Thymus (tissue), 14 donors: Measurements from ENCODE around the gene UTS2B. TPM values are rescaled to one million over a fixed set of nuclear protein-coding genes. Genes with fewer than 3 reads are reported as not detected.

Source experiments
- DNase-seq, 9 donors: peaks; one replicate each; pipeline ENCODE4 v3.0.0-alpha.2; 2013; ENCODE audit warnings: low spot score in 9 of 9, low read depth in 6 of 9, missing footprints in 1 of 9
- H3K27ac ChIP-seq, 2 donors: one replicate each; pipeline ENCODE4 v1.5.1; 2013; ENCODE audit warnings: control low read depth in 1 of 2, low read depth in 1 of 2, low read length in 1 of 2, mild to moderate bottlenecking in 1 of 2, moderate library complexity in 1 of 2
- H3K27me3 ChIP-seq, 2 donors: one replicate each; pipeline ENCODE4 v1.5.1; 2013; ENCODE audit warnings: low read length in 1 of 2; ENCODE audit not compliant: control insufficient read depth in 2 of 2, insufficient read depth in 1 of 2
- H3K36me3 ChIP-seq, 2 donors: one replicate each; pipeline ENCODE4 v1.5.1; 2013; ENCODE audit warnings: low read length in 1 of 2, mild to moderate bottlenecking in 1 of 2, moderate library complexity in 1 of 2; ENCODE audit not compliant: control insufficient read depth in 2 of 2, insufficient read depth in 2 of 2
- H3K4me1 ChIP-seq, 2 donors: one replicate each; pipeline ENCODE4 v1.5.1; 2013; ENCODE audit warnings: low read length in 2 of 2; ENCODE audit not compliant: control insufficient read depth in 2 of 2, insufficient read depth in 2 of 2
- H3K4me3 ChIP-seq, 2 donors: one replicate each; pipeline ENCODE4 v1.5.1; 2013; ENCODE audit warnings: low read length in 2 of 2, control low read depth in 1 of 2, mild to moderate bottlenecking in 1 of 2
- H3K9me3 ChIP-seq, 2 donors: one replicate each; pipeline ENCODE4 v1.5.1; 2013; ENCODE audit warnings: low read length in 1 of 2, mild to moderate bottlenecking in 1 of 2; ENCODE audit not compliant: control insufficient read depth in 2 of 2, insufficient read depth in 1 of 2
- WGBS: extraction: QIAGEN DNeasy Blood & Tissue Kit; methylation state at CpG from one replicate; pipeline ENCODE4 v1.1.7; 2013; 5-methylcytosine and 5-hydroxymethylcytosine counted together
- long read RNA-seq, 10 donors: transcript quantifications; one replicate each; lab custom pipeline, GENCODE V29; 2026
- polyA plus RNA-seq: library from polyadenylated mRNA; stranded (reverse); fragments of 200-250 nt; gene quantifications from one replicate; pipeline ENCODE4 v1.2.3, GENCODE V29; 2013
- total RNA-seq: library from RNA; stranded (reverse); fragments of 120-200 nt; gene quantifications from one replicate; pipeline ENCODE4 v1.2.4, GENCODE V29; 2013
- donor health status: healthy.

UTS2B gene, protein sequence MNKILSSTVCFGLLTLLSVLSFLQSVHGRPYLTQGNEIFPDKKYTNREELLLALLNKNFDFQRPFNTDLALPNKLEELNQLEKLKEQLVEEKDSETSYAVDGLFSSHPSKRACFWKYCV
- total RNA-seq (0.09 TPM), polyA plus RNA-seq (0.16 TPM)
- long read RNA-seq, donor 1: 0 reads
- long read RNA-seq, donor 2: 0 reads
- long read RNA-seq, donor 3: 0 reads
- long read RNA-seq, donor 4: 0 reads
- long read RNA-seq, donor 5: 0 reads
- long read RNA-seq, donor 6: 0 reads
- long read RNA-seq, donor 7: 0 reads
- long read RNA-seq, donor 8: 0 reads
- long read RNA-seq, donor 9: 0 reads
- long read RNA-seq, donor 10: 0 reads

DNA sequence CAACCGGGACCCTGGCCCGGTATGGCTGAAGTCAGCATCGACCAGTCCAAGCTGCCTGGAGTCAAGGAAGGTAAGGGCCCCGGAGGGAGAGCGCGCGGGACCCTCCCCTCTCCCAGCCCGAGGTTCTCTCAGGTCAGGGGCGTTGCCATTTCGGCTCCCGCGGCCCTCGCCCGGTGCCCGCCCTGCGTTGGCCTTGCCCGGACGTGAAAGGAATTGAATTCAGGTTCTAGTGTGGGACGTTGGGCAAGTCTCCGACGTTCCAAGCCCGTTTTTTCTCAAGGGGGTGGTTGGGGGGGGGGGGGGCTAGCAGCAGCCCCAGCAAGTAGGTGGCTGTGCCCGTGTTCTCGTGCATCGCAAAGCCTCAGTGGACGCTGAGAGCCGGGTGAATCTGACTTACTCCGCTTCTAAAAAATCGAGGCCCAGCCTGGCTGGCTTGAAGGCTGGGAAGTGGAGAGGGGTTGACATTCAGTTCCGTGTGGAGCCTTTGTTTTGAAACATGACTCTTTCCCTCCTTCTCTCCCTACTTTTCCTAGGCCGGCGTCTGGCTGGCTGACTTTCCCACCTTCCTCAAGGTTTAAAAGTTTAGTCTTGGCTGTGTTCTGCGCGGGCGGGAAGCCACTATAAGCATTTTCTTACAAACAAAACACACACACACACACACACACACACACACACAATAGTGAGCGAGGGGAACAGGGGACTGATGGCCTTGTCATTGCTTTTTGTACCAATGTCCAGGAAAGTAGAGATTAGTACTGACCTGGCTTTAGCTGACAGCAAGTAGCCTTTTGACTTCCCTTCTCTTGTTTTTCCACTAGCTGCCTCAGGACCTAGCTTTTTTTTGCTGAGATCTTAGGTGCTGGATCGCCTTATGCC lies at the start of gene UTS2B:
UTS2B (minus strand) TSS at position 873 of the 876 bp plus-strand sequence. CDS start 48,337 bp downstream, outside the sequence.
- peak within 1 kb of the TSS; percentile 56 to 80 for H3K27ac ChIP-seq
- H3K4me1 ChIP-seq: peaks cover 4 to 20% of the 10 kb centered on the region in 2 donors
- DNase-seq: peak in 6 of 9 donors; percentile 12 to 58 (median 26)
- 10% methylated on average over 37 of the region's 37 CpGs for WGBS
- no peaks in the 10 kb centered on the region for H3K36me3 ChIP-seq
- H3K4me3 ChIP-seq: peak within 1 kb of the TSS; percentile 69 to 90
- H3K27me3 ChIP-seq: peaks cover 0 to 3% of the 10 kb centered on the region in 2 donors
- H3K9me3 ChIP-seq: no peaks in the 10 kb centered on the region

DNA sequence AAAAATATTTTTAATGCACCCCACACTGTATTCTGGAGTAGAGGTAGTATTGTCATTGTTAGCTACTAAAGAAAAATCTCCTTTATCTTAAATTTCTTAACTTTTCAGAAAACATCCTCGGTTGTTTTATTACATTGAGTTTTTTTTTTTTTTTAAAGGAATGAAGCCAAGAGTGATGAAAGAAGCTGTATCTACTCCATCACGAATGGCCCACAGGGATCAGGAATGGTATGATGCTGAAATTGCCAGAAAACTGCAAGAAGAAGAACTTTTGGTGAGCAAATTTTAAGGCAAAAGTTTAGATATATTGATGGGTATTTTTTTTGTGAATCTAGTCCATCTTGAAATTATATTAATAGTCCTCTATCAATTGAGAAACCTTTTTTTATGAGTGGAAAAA lies 49.7 kb upstream of the UTS2B start:
- Histone ChIP-seq H3K36me3 (peaks cover 0 to 10% of the 10 kb centered on the region in 2 donors), H3K4me1 (peaks cover 0 to 5% of the 10 kb centered on the region in 2 donors), H3K27me3 (no peaks in the 10 kb centered on the region), H3K9me3 (no peaks in the 10 kb centered on the region), H3K27ac (no peak overlapping the region), H3K4me3 (no peak overlapping the region)
- DNase-seq: no peak
- WGBS: 94% methylated on average over 2 of the region's 2 CpGs

GRCh38 chr3:191379446-191379845 lies 49.1 kb upstream of the UTS2B start:
- Histone ChIP-seq H3K36me3 (peaks cover 0 to 10% of the 10 kb centered on the region in 2 donors), H3K4me3 (no peak overlapping the region), H3K27me3 (no peaks in the 10 kb centered on the region), H3K27ac (no peak overlapping the region), H3K9me3 (no peaks in the 10 kb centered on the region), H3K4me1 (peaks cover 0 to 5% of the 10 kb centered on the region in 2 donors)
- WGBS: 33% methylated on average over 2 of the region's 2 CpGs
- DNase-seq: peak; percentile 4 to 87 (median 70)

DNA sequence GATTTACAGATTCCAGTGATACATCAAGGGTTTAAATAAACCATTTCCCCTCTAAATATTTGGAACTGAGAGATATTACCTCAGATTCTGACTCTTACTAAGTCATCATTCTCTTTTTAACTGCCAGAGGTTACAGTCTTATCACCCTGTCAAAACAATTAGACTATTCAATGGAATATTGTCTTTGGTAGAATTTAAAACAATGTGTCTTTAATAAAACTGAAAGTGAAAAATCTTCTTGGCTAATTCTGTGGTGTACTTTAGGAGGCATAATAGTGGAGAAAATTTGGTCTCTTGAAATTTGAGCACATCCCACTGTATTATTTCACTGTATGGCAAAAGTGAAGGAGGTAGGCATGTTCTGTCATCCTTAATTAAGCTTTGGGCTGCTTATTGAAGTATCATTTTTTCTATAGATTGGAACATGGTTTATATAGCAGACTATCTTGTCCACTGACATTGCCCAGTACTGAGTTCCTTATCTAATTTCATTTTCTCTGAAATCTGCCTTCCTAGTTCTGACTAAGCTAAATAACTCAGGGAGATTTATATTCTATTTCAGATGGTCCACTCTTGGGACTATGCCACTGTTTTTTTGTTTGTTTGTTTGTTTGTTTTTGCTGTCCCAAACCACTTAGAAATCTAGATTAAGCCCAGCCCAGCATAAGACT lies 48.0 kb upstream of the UTS2B start:
- peaks cover 0 to 5% of the 10 kb centered on the region in 2 donors for H3K4me1 ChIP-seq
- no peak overlapping the region for H3K27ac ChIP-seq
- no peak overlapping the region for H3K4me3 ChIP-seq
- DNase-seq: no peak
- H3K27me3 ChIP-seq: no peaks in the 10 kb centered on the region
- no peaks in the 10 kb centered on the region for H3K9me3 ChIP-seq
- peaks cover 0 to 10% of the 10 kb centered on the region in 2 donors for H3K36me3 ChIP-seq

DNA sequence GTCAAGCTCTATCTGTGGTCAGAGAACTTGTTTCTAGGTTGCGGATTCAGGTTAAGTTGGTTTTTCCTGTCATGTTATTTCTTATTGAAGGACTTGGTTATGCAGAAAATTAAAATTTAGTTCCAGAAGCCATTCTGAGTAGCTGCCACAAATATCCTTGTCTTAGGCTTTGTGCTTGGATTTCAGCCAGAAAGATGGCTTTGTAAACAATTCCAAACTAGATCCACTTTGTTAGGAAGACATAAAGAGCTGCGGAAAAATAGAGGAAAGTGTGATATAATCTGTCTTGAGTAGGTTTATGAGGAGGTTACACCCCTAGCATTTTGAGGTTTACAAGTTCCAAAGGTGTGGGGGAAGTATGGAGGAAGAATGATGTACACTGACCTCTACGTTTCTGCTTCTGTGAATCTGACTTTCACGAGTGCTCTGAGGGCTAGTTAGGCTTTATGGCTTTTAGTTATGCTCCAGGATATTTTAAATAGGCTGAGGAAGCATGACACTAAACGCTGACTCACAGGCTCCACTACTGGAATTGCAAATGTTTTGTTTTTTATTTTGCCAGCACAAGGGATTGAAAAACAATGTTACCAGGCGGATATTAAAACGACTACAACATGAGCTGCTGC lies 46.3 kb upstream of the UTS2B start:
- Histone ChIP-seq H3K4me1 (peaks cover 0 to 5% of the 10 kb centered on the region in 2 donors), H3K27ac (no peak overlapping the region), H3K9me3 (no peaks in the 10 kb centered on the region), H3K36me3 (peaks cover 0 to 9% of the 10 kb centered on the region in 2 donors), H3K4me3 (no peak overlapping the region), H3K27me3 (no peaks in the 10 kb centered on the region)
- 95% methylated on average over 7 of the region's 7 CpGs for WGBS
- no peak for DNase-seq

- Histone ChIP-seq H3K27me3 (no peaks in the 10 kb centered on the region), H3K36me3 (peaks cover 0 to 4% of the 10 kb centered on the region in 2 donors), H3K4me1 (no peaks in the 10 kb centered on the region), H3K9me3 (no peaks in the 10 kb centered on the region), H3K4me3 (no peak overlapping the region), H3K27ac (no peak overlapping the region)
- 99% methylated on average over 4 of the region's 4 CpGs for WGBS
- no peak for DNase-seq
Observed at GRCh38 chr3:191373327-191373726, 43.0 kb upstream of the UTS2B start.

- Histone ChIP-seq H3K4me1 (no peaks in the 10 kb centered on the region), H3K36me3 (peaks cover 0 to 4% of the 10 kb centered on the region in 2 donors), H3K27me3 (no peaks in the 10 kb centered on the region), H3K4me3 (no peak overlapping the region), H3K27ac (no peak overlapping the region), H3K9me3 (no peaks in the 10 kb centered on the region)
- peak in 1 of 9 donors; percentile 27 for DNase-seq
- 92% methylated on average over 2 of the region's 2 CpGs for WGBS
Observed at GRCh38 chr3:191372122-191372521, 41.8 kb upstream of the UTS2B start.

DNA sequence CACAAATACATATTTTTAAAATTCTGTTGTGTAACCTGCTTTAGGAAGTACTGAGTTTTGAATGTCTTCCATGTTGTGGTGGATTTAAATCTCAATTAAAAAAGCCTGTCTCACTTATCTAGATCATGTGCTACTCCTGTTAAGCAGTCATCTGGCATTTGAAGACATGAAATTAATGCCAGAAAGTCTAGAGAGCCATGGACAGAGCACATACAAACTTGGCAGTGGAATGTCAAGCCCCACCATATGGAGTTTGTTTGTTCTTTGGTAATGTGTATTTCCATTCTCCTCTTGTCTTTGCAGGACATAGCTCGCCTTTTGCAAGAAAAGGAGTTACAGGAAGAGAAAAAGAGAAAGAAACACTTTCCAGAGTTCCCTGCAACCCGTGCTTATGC lies 39.3 kb upstream of the UTS2B start:
- no peak for DNase-seq
- no peak overlapping the region for H3K27ac ChIP-seq

More for the DNA sequence above, 39.3 kb upstream of the UTS2B start:
- Histone ChIP-seq H3K27me3 (no peaks in the 10 kb centered on the region), H3K36me3 (peaks cover 0 to 7% of the 10 kb centered on the region in 2 donors), H3K4me1 (no peaks in the 10 kb centered on the region), H3K4me3 (no peak overlapping the region), H3K9me3 (no peaks in the 10 kb centered on the region)
- WGBS: 95% methylated on average over 2 of the region's 2 CpGs
